WTC11 (cell line): ENCODE results near the gene RSAD1.

Experiments used
- MXD4 ChIP-seq: fragments of 250-450 bp; sonication (Bioruptor Pico); IDR thresholded peaks from 2 replicates; pipeline ENCODE4 v1.8.0; 2021; ENCODE audit warnings: mild to moderate bottlenecking, moderate library complexity, borderline replicate concordance
- NFATC4 ChIP-seq: fragments of 250-450 bp; sonication (Bioruptor Pico); IDR thresholded peaks from 2 replicates; pipeline ENCODE4 v1.9.0; 2021; ENCODE audit warnings: mild to moderate bottlenecking
- NR2C2 ChIP-seq: sonication (generic); formaldehyde crosslinking; IDR thresholded peaks from 2 replicates; pipeline ENCODE4 v1.8.0; 2022; ENCODE audit warnings: mild to moderate bottlenecking, missing genetic modification reagents
- NR3C1 ChIP-seq: sonication (generic); formaldehyde crosslinking; conservative IDR thresholded peaks from 2 replicates; pipeline ENCODE4 v1.8.1; 2023; ENCODE audit warnings: low read depth, mild to moderate bottlenecking, missing genetic modification reagents
- TF ChIP-seq, protein P1 (sequence below): fragments of 200-600 bp; IDR thresholded peaks from 2 replicates; pipeline ENCODE4 v1.8.0; 2022; ENCODE audit warnings: antibody characterized with exemption
- TF ChIP-seq, protein P2 (sequence below): sonication (generic); formaldehyde crosslinking; IDR thresholded peaks from 2 replicates; pipeline ENCODE4 v1.8.1; 2023; ENCODE audit warnings: mild to moderate bottlenecking, moderate library complexity, missing genetic modification reagents
- TF ChIP-seq, protein P3 (sequence below): sonication (generic); formaldehyde crosslinking; IDR thresholded peaks from 2 replicates; pipeline ENCODE4 v1.8.1; 2023; ENCODE audit warnings: mild to moderate bottlenecking, missing genetic modification reagents, moderate library complexity
- TF ChIP-seq, protein P4 (sequence below): sonication (generic); formaldehyde crosslinking; IDR thresholded peaks from 2 replicates; pipeline ENCODE4 v1.8.1; 2022; ENCODE audit warnings: low read depth, missing genetic modification reagents, borderline replicate concordance

DNA sequence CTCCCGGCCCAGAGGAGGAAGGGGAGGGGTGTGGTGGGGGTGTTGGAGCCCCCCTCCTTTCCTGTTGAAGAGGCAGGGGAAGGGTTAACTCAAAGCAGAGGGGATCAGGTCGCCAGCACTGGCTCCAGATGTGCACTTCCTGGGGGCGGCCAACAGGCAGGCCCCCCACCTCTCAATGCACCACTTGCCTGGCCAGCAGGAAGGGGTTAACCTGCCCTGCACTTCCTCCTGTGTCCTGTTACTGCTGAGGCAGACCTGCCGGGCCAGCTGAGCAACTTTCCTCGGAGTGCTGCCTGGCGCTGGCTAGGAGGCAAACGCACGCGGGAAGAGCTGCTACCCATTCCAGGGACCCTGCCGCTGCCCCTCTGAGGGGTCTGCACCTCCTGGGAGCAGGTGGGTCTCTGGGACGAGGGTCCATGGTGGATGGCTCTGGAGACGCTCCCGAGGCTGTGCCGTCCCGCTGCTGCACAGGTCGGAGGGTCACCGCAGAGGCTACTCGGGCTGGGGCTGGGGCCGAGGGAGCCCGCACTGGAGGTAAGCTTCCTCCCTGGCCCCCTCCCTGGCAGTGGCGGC, 53.9 kb downstream of the RSAD1 start, which contains the start of gene EPN3:
- TF ChIP-seq NR3C1 (no peak), NFATC4 (no peak), MXD4 (CRISPR knock-in tag) (no peak), NR2C2 (CRISPR knock-in tag) (no peak)
- TF ChIP-seq, protein P1, sequence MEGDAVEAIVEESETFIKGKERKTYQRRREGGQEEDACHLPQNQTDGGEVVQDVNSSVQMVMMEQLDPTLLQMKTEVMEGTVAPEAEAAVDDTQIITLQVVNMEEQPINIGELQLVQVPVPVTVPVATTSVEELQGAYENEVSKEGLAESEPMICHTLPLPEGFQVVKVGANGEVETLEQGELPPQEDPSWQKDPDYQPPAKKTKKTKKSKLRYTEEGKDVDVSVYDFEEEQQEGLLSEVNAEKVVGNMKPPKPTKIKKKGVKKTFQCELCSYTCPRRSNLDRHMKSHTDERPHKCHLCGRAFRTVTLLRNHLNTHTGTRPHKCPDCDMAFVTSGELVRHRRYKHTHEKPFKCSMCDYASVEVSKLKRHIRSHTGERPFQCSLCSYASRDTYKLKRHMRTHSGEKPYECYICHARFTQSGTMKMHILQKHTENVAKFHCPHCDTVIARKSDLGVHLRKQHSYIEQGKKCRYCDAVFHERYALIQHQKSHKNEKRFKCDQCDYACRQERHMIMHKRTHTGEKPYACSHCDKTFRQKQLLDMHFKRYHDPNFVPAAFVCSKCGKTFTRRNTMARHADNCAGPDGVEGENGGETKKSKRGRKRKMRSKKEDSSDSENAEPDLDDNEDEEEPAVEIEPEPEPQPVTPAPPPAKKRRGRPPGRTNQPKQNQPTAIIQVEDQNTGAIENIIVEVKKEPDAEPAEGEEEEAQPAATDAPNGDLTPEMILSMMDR = no peak
- TF ChIP-seq, protein P2, sequence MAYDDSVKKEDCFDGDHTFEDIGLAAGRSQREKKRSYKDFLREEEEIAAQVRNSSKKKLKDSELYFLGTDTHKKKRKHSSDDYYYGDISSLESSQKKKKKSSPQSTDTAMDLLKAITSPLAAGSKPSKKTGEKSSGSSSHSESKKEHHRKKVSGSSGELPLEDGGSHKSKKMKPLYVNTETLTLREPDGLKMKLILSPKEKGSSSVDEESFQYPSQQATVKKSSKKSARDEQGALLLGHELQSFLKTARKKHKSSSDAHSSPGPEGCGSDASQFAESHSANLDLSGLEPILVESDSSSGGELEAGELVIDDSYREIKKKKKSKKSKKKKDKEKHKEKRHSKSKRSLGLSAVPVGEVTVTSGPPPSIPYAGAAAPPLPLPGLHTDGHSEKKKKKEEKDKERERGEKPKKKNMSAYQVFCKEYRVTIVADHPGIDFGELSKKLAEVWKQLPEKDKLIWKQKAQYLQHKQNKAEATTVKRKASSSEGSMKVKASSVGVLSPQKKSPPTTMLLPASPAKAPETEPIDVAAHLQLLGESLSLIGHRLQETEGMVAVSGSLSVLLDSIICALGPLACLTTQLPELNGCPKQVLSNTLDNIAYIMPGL (CRISPR knock-in tag) = no peak
- TF ChIP-seq, protein P3, sequence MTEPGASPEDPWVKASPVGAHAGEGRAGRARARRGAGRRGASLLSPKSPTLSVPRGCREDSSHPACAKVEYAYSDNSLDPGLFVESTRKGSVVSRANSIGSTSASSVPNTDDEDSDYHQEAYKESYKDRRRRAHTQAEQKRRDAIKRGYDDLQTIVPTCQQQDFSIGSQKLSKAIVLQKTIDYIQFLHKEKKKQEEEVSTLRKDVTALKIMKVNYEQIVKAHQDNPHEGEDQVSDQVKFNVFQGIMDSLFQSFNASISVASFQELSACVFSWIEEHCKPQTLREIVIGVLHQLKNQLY = no peak
- TF ChIP-seq, protein P4, sequence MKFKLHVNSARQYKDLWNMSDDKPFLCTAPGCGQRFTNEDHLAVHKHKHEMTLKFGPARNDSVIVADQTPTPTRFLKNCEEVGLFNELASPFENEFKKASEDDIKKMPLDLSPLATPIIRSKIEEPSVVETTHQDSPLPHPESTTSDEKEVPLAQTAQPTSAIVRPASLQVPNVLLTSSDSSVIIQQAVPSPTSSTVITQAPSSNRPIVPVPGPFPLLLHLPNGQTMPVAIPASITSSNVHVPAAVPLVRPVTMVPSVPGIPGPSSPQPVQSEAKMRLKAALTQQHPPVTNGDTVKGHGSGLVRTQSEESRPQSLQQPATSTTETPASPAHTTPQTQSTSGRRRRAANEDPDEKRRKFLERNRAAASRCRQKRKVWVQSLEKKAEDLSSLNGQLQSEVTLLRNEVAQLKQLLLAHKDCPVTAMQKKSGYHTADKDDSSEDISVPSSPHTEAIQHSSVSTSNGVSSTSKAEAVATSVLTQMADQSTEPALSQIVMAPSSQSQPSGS = no peak
